HL-60/S4 treated with retinoic acid at 250 ng/mL for 4 days and 3 days (cell line): ENCODE results near the gene CNTNAP2.

ENCODE experiments used
- in situ Hi-C: fragments of 300-500 bp; cut with MboI; formaldehyde crosslinking; loops from 2 replicates; pipeline ENCODE4 v1.7.0; 2022; ENCODE audit warnings: low sequenced_read_pairs

Gene CNTNAP2

GRCh38 chr7:146116521-146117222, at the start of gene CNTNAP2:
Gene CNTNAP2, plus strand, starts transcription at chr7:146116801. Its CDS starts 76 bp downstream, at chr7:146116877.
- in situ Hi-C loops = no loop called here

- in situ Hi-C loops = no loop called here
Measured at GRCh38 chr7:146067880-146068279, 48.7 kb upstream of the CNTNAP2 start.

GRCh38 chr7:146074195-146074765, 42.3 kb upstream of the CNTNAP2 start:
- in situ Hi-C loops = no loop called here

GRCh38 chr7:146076344-146076743, 40.3 kb upstream of the CNTNAP2 start:
- in situ Hi-C loops = no loop called here

- in situ Hi-C loops = no loop called here
Measured at GRCh38 chr7:146084086-146084485, 32.5 kb upstream of the CNTNAP2 start.

GRCh38 chr7:146090023-146090645, 26.5 kb upstream of the CNTNAP2 start:
- in situ Hi-C loops = no loop called here

- in situ Hi-C loops = no loop called here
Measured at GRCh38 chr7:146094356-146094755, 22.2 kb upstream of the CNTNAP2 start.

- in situ Hi-C loops = no loop called here
Measured at GRCh38 chr7:146096994-146097393, 19.6 kb upstream of the CNTNAP2 start.

GRCh38 chr7:146106319-146106718, 10.3 kb upstream of the CNTNAP2 start:
- in situ Hi-C loops = no loop called here

- in situ Hi-C loops = no loop called here
Measured at GRCh38 chr7:146112755-146113154, 3.8 kb upstream of the CNTNAP2 start.

- in situ Hi-C loops = no loop called here
Measured at GRCh38 chr7:146115548-146115850, 1.1 kb upstream of the CNTNAP2 start.

GRCh38 chr7:146115851-146116520, 615 bp upstream of the CNTNAP2 start:
- in situ Hi-C loops = no loop called here

GRCh38 chr7:146117576-146117975, 975 bp downstream of the CNTNAP2 start:
- in situ Hi-C loops = no loop called here

- in situ Hi-C loops = no loop called here
Measured at GRCh38 chr7:146119002-146119401, 2.4 kb downstream of the CNTNAP2 start.

GRCh38 chr7:146123715-146124114, 7.1 kb downstream of the CNTNAP2 start:
- in situ Hi-C loops = no loop called here

GRCh38 chr7:146126767-146127509, 10.3 kb downstream of the CNTNAP2 start:
- in situ Hi-C loops = no loop called here

GRCh38 chr7:146129296-146129695, 12.7 kb downstream of the CNTNAP2 start:
- in situ Hi-C loops = no loop called here

GRCh38 chr7:146129997-146130396, 13.4 kb downstream of the CNTNAP2 start:
- in situ Hi-C loops = no loop called here

- in situ Hi-C loops = no loop called here
Measured at GRCh38 chr7:146131701-146132100, 15.1 kb downstream of the CNTNAP2 start.

GRCh38 chr7:146136357-146136875, 19.8 kb downstream of the CNTNAP2 start:
- in situ Hi-C loops = no loop called here

- in situ Hi-C loops = no loop called here
Measured at GRCh38 chr7:146138926-146139325, 22.3 kb downstream of the CNTNAP2 start.
